Esophagus muscularis mucosa (tissue), 4 donors: ENCODE data around the gene HAUS2. TPM values are rescaled to one million over a fixed set of nuclear protein-coding genes. Genes with fewer than 3 reads are reported as not detected.
"Not testable (repeated sequence)": the region's sequence is repeated elsewhere in the genome, so short reads cannot be mapped to it uniquely, and the experiment has no call there.

Experiments used
- DNase-seq: peaks from one replicate; pipeline ENCODE4 v3.0.0-alpha.2; 2017; ENCODE audit errors: extremely low spot score
- H3K27ac ChIP-seq, 4 donors: fragments of 200-600 bp; sonication (generic); replicated peaks in 1 of 4; 1 replicate in 3 of 4; 2 replicates in 1 of 4; pipeline ENCODE4 v1.5.1; 2016 to 2019; ENCODE audit warnings: mild to moderate bottlenecking in 1 of 4
- H3K27me3 ChIP-seq, 4 donors: fragments of 200-600 bp; sonication (generic); one replicate each; pipeline versions ENCODE4 v1.5.1 to v1.6.0; 2016 to 2019
- H3K36me3 ChIP-seq, 4 donors: fragments of 200-600 bp; sonication (generic); one replicate each; pipeline ENCODE4 v1.5.1; 2016 to 2019
- H3K4me1 ChIP-seq, 4 donors: fragments of 200-600 bp; sonication (generic); one replicate each; pipeline ENCODE4 v1.5.1; 2016 to 2019
- H3K4me3 ChIP-seq, 4 donors: fragments of 200-600 bp; sonication (generic); 1 replicate in 2 of 4; 2 replicates in 2 of 4; pipeline ENCODE4 v1.5.1; 2016 to 2019; ENCODE audit warnings: mild to moderate bottlenecking in 4 of 4, moderate library complexity in 1 of 4
- H3K9me3 ChIP-seq, 4 donors: fragments of 200-600 bp; sonication (generic); 1 replicate in 3 of 4; 2 replicates in 1 of 4; pipeline ENCODE4 v1.5.1; 2016 to 2019
- EP300 ChIP-seq: sonication (generic); formaldehyde crosslinking; IDR thresholded peaks from one replicate; pipeline ENCODE4 v1.6.1; 2017; ENCODE audit warnings: antibody characterized with exemption
- POLR2A ChIP-seq: fragments of 450-650 bp; IDR thresholded peaks from one replicate; pipeline ENCODE4 v1.6.1; 2017; ENCODE audit warnings: antibody characterized with exemption, moderate library complexity, mild to moderate bottlenecking, low read depth
- POLR2AphosphoS5 ChIP-seq, 2 donors: sonication (generic); formaldehyde crosslinking; IDR thresholded peaks; one replicate each; pipeline ENCODE4 v1.6.1; 2017; ENCODE audit warnings: antibody characterized with exemption in 2 of 2
- WGBS: methylation state at CpG from one replicate; pipeline ENCODE4 v1.1.5; 2018; 5-methylcytosine and 5-hydroxymethylcytosine counted together
- intact Hi-C: fragments of 100-400 bp; cut with DNase I; formaldehyde crosslinking; loops from one replicate; pipeline ENCODE4 v1.15.1; 2023
- total RNA-seq, 4 donors: library from RNA; depleted of rRNA; stranded (reverse); fragments of >200 nt; gene quantifications; one replicate each; pipeline versions ENCODE4 v1.1.0 to v1.2.1, GENCODE V29; 2016
- TF ChIP-seq, protein P1 (sequence below), 3 experiments: fragments of 200-600 bp in 2 of 3; fragments of 450-650 bp in 1 of 3; sonication (generic) in 2 of 3; IDR thresholded peaks; one replicate each; pipeline ENCODE4 v1.5.1; 2017 to 2019; ENCODE audit warnings: antibody characterized with exemption in 3 of 3, mild to moderate bottlenecking in 2 of 3, moderate library complexity in 1 of 3

The HAUS2 gene
- total RNA-seq, 4 donors from 2014 or later, result 13.2 to 28.2 (median 16.0) TPM

DNA sequence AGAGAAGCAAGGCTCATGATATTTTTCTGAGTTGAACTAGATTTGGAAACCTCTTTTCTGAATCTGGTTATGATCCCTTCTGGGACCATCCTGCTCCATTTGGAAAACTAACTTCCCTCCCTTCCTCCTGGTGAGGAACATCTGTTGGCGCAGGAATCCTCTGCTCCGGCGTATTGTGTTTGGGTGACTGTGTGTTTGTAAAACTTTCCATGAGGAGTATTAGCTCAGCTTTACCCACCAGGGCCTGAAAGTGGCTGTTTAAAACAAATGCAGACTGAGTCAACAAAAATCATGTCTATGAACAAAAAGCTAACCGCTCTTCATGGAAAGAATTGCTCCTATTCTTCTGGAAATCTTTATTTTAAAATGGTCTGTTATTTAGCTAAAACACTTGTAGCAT is 44.5 kb downstream of the HAUS2 start:
- H3K4me1 ChIP-seq, result peaks cover 26 to 85% (median 77%) of the 10 kb centered on the region in 4 donors

DNA sequence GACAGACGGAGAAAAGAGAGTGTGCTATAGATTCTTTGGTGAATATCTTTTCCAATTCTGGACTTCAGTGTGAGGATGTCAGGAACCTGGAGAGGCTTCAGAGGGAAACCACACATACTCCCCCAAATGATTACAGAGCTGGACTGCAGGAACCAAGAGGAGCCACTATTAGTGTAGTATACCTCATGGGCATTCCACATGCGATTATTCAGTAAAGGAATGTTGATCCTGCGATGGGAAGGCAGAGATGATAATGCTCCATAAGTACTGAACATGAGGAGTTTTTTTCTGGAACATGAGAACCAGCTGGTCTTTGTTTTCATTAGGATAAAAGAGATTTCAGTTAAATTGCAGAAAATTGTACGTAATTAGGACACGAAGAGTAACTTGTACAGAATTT is 45.5 kb downstream of the HAUS2 start:
- TF ChIP-seq, protein P1, sequence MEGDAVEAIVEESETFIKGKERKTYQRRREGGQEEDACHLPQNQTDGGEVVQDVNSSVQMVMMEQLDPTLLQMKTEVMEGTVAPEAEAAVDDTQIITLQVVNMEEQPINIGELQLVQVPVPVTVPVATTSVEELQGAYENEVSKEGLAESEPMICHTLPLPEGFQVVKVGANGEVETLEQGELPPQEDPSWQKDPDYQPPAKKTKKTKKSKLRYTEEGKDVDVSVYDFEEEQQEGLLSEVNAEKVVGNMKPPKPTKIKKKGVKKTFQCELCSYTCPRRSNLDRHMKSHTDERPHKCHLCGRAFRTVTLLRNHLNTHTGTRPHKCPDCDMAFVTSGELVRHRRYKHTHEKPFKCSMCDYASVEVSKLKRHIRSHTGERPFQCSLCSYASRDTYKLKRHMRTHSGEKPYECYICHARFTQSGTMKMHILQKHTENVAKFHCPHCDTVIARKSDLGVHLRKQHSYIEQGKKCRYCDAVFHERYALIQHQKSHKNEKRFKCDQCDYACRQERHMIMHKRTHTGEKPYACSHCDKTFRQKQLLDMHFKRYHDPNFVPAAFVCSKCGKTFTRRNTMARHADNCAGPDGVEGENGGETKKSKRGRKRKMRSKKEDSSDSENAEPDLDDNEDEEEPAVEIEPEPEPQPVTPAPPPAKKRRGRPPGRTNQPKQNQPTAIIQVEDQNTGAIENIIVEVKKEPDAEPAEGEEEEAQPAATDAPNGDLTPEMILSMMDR (IDR thresholded peaks at IDR 0.05), result no peak
- TF ChIP-seq POLR2AphosphoS5 (IDR thresholded peaks at IDR 0.05) (no peak), EP300 (no peak), POLR2A (no peak)
- Histone ChIP-seq H3K36me3 (peaks cover 0 to 13% (median 5%) of the 10 kb centered on the region in 4 donors), H3K27ac (peak overlapping the region; percentile 75 to 78 (median 76)), H3K27me3 (no peaks in the 10 kb centered on the region), H3K9me3 (no peaks in the 10 kb centered on the region), H3K4me3 (no peak overlapping the region), H3K4me1 (peaks cover 22 to 87% (median 80%) of the 10 kb centered on the region in 4 donors)
- DNase-seq, result no peak
- intact Hi-C loops, result no loop called here
- WGBS, result 69% methylated on average over 5 of the region's 5 CpGs

More for the DNA sequence above, 44.5 kb downstream of the HAUS2 start:
- intact Hi-C loops, result no loop called here
- no peak for DNase-seq
- Histone ChIP-seq H3K27me3 (no peaks in the 10 kb centered on the region), H3K4me3 (peak overlapping the region in 3 of 4 donors; percentile 5 to 8 (median 6)), H3K9me3 (no peaks in the 10 kb centered on the region), H3K36me3 (peaks cover 0 to 14% (median 7%) of the 10 kb centered on the region in 4 donors), H3K27ac (peak overlapping the region; percentile 75 to 78 (median 76))
- WGBS, result 55% methylated on average over 4 of the region's 4 CpGs
- TF ChIP-seq POLR2A (no peak), POLR2AphosphoS5 (IDR thresholded peaks at IDR 0.05) (peak in 1 of 2 donors; percentile 60)

DNA sequence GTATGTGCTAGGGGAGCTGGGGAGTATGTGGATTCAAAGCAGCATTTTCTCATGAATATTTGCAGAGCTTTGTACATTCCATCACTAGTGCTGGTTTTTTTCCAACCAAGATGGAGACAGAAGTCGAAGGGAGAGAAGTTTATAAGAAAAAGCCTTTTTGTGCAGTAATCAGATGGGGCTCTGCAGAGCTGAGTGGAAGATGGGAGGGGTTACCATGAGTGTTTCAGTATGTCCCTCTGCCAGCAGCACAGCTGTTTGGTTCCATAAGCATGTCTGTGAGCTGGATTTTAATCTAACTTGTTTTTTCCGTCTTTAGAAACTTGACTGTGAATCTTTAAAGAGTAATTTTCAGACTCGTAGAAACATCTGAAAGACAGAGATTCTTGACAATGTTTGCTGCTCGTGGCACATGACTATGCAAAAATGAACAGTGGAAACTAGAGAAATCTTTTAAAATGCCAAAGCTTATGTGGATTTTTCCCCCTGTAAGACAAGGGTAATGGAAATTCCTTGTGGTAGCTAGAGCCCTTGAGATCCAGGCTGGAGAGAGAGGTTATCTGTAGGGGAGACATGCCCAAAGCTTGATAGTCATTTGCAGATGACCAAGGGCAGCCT is 47.1 kb downstream of the HAUS2 start:
- H3K4me1 ChIP-seq, result peaks cover 20 to 91% (median 86%) of the 10 kb centered on the region in 4 donors
- no peak for TF ChIP-seq POLR2A
- no peak for TF ChIP-seq POLR2AphosphoS5 (IDR thresholded peaks at IDR 0.05)
- TF ChIP-seq, protein P1 (IDR thresholded peaks at IDR 0.05), result no peak
- TF ChIP-seq EP300, result no peak
- 40% methylated on average over 4 of the region's 4 CpGs for WGBS
- H3K27ac ChIP-seq, result peak overlapping the region; percentile 2 to 77 (median 38)
- H3K27me3 ChIP-seq, result no peaks in the 10 kb centered on the region
- H3K9me3 ChIP-seq, result no peaks in the 10 kb centered on the region
- intact Hi-C loops, result no loop called here
- no peak for DNase-seq
- no peak overlapping the region for H3K4me3 ChIP-seq
- peaks cover 0 to 7% (median 2%) of the 10 kb centered on the region in 4 donors for H3K36me3 ChIP-seq

DNA sequence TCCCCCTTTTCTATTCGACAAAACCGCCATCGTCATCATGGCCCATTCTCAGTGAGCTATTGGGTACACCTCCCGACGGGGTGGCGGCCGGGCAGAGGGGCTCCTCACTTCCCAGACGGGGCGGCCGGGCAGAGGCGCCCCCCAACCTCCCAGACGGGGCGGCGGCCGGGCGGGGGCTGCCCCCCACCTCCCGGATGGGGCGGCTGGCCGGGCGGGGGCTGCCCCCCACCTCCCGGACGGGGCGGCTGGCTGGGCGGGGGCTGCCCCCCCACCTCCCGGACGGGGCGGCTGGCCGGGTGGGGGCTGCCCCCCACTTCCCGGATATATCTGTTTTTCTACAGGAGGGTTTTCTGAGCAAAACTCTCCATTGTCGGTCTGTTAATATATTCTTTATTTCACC is 52.7 kb downstream of the HAUS2 start:
- H3K36me3 ChIP-seq, H3K9me3 ChIP-seq, H3K4me3 ChIP-seq, intact Hi-C loops, H3K27me3 ChIP-seq, DNase-seq, H3K27ac ChIP-seq: not testable (repeated sequence)
- H3K4me1 ChIP-seq, result peaks cover 22 to 86% (median 74%) of the 10 kb centered on the region in 4 donors
- WGBS, result 96% methylated on average over 28 of the region's 30 CpGs

DNA sequence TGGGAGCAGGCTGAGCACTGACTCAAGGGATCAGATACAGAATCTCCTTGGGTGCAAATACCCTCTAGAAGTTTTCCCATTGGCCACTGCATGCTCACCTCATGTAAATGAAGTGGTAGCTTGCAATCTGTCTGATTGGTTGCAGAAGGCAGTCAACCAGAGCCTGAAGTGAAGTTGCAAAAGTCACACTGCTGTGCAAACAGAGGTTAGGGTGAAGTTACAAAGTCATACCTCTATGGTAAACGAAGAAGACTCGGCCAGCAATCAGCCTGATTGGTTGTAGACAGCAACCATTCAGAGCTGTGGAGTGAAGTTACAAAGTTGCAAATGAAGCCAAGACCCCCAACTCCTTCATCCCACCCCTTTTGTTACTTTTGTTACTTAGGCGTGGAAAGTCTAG is 53.9 kb downstream of the HAUS2 start:
- WGBS, result 94% methylated on average over 3 of the region's 3 CpGs
- Histone ChIP-seq H3K36me3 (peaks cover 0 to 10% (median 0%) of the 10 kb centered on the region in 4 donors), H3K27ac (no peak overlapping the region), H3K27me3 (no peaks in the 10 kb centered on the region), H3K9me3 (no peaks in the 10 kb centered on the region), H3K4me3 (no peak overlapping the region), H3K4me1 (peaks cover 19 to 79% (median 70%) of the 10 kb centered on the region in 4 donors)
- no peak for DNase-seq
- intact Hi-C loops, result no loop called here
- TF ChIP-seq EP300 (no peak), POLR2AphosphoS5 (IDR thresholded peaks at IDR 0.05) (no peak), POLR2A (no peak)
- TF ChIP-seq, protein P1 (IDR thresholded peaks at IDR 0.05), result no peak

DNA sequence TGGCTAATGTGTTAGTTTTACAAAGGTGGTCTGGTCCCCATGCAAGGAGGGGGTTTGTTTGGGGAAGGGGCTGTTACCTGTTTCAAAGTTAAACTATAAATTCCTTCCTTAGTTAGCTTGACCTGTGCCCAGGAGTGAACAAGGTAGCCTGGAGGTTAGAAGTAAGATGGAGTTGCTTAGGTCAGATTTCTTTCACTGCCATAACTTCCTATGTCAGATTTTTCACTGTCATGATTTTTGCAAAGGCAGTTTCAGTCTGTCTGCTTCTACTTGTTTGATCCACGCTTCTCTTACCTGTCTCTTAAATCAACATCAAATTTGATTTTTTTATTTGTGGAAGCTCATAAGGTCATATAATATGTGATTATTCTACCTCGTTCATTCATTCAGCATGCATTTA is 55.3 kb downstream of the HAUS2 start:
- peaks cover 34 to 80% (median 70%) of the 10 kb centered on the region in 4 donors for H3K4me1 ChIP-seq
- no peak for DNase-seq
- 77% methylated on average over 2 of the region's 2 CpGs for WGBS
- no peaks in the 10 kb centered on the region for H3K9me3 ChIP-seq
- H3K27me3 ChIP-seq, result no peaks in the 10 kb centered on the region
- H3K4me3 ChIP-seq, result no peak overlapping the region
- TF ChIP-seq, protein P1 (IDR thresholded peaks at IDR 0.05), result no peak
- intact Hi-C loops, result no loop called here
- peaks cover 0 to 10% (median 0%) of the 10 kb centered on the region in 4 donors for H3K36me3 ChIP-seq
- no peak overlapping the region for H3K27ac ChIP-seq
